BE2C (cell line): ENCODE data around the gene SPATA19.

Experiments
- DNase-seq: peaks from one replicate; pipeline ENCODE4 v3.0.0-alpha.2; 2020
- H3K27me3 ChIP-seq: fragments of 250-450 bp; sonication (Bioruptor Pico); 2 replicates; pipeline ENCODE4 v1.5.1; 2020; ENCODE audit warnings: mild to moderate bottlenecking
- H3K36me3 ChIP-seq: fragments of 250-450 bp; sonication (Bioruptor Pico); 2 replicates; pipeline ENCODE4 v1.5.1; 2020; ENCODE audit warnings: mild to moderate bottlenecking
- H3K4me1 ChIP-seq: fragments of 250-450 bp; sonication (Bioruptor Pico); 2 replicates; pipeline ENCODE4 v1.5.1; 2020
- H3K4me3 ChIP-seq: 2 replicates; pipeline ENCODE4 v1.5.1; 2011; ENCODE audit warnings: low read depth, low read length
- H3K9me3 ChIP-seq: fragments of 250-450 bp; sonication (Bioruptor Pico); 2 replicates; pipeline ENCODE4 v1.5.1; 2020
- TF ChIP-seq, protein P1 (sequence below): IDR thresholded peaks from 2 replicates; pipeline ENCODE4 v1.5.1; 2012; ENCODE audit warnings: mild to moderate bottlenecking, low read depth, low read length

SPATA19 gene

DNA sequence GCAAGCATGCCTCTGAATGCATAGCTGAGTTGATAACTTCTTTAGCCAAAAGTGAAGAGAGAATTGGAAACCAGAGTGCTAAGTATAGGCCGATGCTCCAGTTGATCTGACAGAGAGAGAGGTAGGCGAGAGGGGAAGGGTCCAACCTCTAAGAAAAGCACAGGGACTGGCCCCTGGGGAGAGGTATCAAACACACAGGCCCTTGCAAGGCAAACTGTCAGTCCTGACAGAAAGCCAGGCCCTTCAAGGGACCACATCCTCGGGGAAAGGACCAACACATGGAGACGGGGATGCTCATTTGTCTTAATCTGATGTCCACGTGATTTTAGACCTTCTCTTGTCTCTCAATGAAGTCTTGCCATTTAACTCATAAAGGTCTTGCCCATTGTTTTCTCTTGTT lies 43.9 kb upstream of the SPATA19 start:
- DNase-seq, result no peak
- Histone ChIP-seq H3K36me3 (no peaks in the 10 kb centered on the region), H3K9me3 (no peaks in the 10 kb centered on the region), H3K4me3 (no peak overlapping the region), H3K27me3 (peaks cover 3% of the 10 kb centered on the region; the same call in 1 of the 2 replicates), H3K4me1 (no peaks in the 10 kb centered on the region)
- TF ChIP-seq, protein P1, sequence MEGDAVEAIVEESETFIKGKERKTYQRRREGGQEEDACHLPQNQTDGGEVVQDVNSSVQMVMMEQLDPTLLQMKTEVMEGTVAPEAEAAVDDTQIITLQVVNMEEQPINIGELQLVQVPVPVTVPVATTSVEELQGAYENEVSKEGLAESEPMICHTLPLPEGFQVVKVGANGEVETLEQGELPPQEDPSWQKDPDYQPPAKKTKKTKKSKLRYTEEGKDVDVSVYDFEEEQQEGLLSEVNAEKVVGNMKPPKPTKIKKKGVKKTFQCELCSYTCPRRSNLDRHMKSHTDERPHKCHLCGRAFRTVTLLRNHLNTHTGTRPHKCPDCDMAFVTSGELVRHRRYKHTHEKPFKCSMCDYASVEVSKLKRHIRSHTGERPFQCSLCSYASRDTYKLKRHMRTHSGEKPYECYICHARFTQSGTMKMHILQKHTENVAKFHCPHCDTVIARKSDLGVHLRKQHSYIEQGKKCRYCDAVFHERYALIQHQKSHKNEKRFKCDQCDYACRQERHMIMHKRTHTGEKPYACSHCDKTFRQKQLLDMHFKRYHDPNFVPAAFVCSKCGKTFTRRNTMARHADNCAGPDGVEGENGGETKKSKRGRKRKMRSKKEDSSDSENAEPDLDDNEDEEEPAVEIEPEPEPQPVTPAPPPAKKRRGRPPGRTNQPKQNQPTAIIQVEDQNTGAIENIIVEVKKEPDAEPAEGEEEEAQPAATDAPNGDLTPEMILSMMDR, result no peak

DNA sequence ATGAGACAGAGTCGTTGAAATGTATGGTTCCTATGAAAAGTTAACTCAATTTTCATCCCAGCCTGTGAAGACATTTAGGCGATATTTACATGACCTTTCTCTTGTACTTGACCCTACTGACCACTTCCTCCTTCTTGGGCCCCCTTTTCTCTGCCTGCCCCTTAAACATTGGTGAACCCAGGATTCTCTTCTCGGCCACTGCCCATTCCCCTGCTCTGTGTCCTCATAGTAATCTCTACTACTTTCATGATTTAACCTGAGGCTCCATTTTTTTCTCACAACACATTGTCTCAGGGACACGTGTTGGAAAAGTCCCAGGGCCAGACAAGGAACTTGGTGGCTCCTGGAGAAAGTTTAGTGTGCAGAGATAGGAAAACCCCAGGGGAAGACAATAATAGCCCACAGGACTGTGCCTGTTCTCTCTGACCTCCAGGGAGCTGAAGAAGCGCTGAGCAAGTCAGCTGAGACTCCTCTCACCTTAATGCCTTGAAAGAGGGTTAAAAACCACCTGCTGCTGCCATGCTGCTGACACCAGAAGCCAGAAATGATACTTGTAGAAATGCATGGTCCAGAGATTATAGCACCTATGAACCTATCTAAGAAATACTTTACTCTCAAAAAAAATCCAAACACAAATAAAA lies 42.5 kb upstream of the SPATA19 start:
- Histone ChIP-seq H3K4me1 (no peaks in the 10 kb centered on the region), H3K27me3 (peaks cover 3% of the 10 kb centered on the region; the same call in 1 of the 2 replicates)
- no peak for DNase-seq

DNA sequence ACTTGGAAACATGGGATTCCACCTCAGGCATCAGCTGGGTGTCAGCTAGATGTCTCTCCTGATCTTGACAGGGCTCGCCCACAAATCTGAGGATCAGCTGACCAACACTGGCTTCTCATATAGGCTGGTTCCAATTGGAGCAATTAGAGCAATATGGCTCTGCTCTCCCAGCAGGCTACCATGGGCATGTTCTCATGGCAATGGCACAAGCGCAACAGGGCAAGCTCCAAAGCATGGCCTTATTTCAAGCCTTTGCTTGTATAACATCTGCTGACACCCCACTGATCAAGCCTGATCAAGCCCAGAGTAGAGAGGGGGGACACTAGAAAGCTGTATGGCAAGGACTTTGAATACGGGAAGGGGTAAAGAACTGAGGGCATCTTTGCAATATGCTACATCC lies 40.7 kb upstream of the SPATA19 start:
- TF ChIP-seq, protein P1, result no peak
- no peak overlapping the region for H3K4me3 ChIP-seq

More for the DNA sequence above, 42.5 kb upstream of the SPATA19 start:
- TF ChIP-seq, protein P1, result no peak
- H3K36me3 ChIP-seq, result no peaks in the 10 kb centered on the region
- H3K9me3 ChIP-seq, result no peaks in the 10 kb centered on the region
- H3K4me3 ChIP-seq, result no peak overlapping the region

DNA sequence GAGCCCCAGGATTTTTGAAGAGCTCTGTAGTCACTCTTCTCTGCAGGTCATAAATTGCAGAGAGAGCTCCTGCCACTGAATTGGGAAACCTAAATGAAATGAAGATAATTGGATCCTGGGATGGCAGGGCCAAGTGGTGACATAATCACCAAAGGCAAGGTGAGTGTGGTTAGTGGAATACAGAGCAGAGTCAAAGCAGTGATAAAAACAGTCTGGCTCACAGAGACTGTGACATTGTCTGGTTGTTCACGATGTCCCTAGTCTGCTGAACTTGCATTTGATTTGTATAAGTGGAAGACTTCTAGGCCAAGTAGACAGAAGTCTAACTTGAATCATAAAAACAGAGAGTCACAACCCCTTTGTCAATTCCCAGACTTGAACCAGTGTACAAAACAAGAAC lies 26.8 kb upstream of the SPATA19 start:
- no peak overlapping the region for H3K4me3 ChIP-seq
- H3K36me3 ChIP-seq, result no peaks in the 10 kb centered on the region
- TF ChIP-seq, protein P1, result no peak
- no peaks in the 10 kb centered on the region; the same call in 1 of the 2 replicates for H3K9me3 ChIP-seq
- no peaks in the 10 kb centered on the region for H3K4me1 ChIP-seq
- DNase-seq, result no peak
- no peaks in the 10 kb centered on the region for H3K27me3 ChIP-seq

More for the DNA sequence above, 40.7 kb upstream of the SPATA19 start:
- Histone ChIP-seq H3K27me3 (peaks cover 3% of the 10 kb centered on the region; the same call in 1 of the 2 replicates), H3K4me1 (no peaks in the 10 kb centered on the region), H3K36me3 (no peaks in the 10 kb centered on the region), H3K9me3 (no peaks in the 10 kb centered on the region; the same call in 1 of the 2 replicates)
- no peak for DNase-seq

DNA sequence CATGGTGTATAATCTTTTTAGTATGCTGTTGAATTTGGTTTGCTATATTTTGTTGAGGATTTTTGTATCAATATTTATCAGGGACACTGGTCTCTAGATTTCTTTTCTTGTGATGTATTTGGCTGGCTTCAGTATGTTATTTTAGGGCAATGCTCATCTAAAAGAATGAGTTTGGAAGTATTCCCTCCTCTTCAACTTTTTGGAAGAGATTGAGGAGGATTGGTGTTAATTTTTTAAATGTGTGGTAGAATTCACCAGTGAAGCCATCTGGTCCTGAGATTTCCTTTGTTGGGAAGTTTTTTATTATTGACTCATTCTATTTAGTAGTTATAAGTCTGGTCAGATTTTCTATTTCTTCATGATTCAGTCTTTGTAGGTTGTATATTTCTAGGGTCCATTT lies 22.1 kb upstream of the SPATA19 start:
- no peaks in the 10 kb centered on the region for H3K36me3 ChIP-seq
- H3K4me1 ChIP-seq, result no peaks in the 10 kb centered on the region
- H3K4me3 ChIP-seq, result no peak overlapping the region
- TF ChIP-seq, protein P1, result no peak
- H3K27me3 ChIP-seq, result peaks cover 12% of the 10 kb centered on the region
- H3K9me3 ChIP-seq, result no peaks in the 10 kb centered on the region; the same call in 1 of the 2 replicates
- DNase-seq, result no peak

DNA sequence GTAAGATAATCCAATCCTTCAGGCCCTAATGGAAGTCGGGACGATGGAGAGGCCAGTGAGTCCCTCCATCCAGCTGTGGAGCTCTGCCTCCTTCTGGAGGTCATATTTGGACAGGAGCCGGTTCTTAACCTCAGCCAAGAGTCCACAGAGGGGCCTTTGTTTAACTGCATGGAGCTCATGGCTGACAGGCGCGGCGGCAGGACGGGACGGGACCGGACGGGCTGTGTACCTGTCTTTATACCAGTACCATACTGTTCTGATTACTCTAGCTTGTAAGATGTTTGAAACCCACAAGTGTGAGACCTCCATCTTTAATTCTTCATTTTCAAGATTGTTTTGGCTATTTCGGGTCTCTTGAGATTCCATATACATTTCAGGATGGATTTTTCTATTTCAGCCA lies 20.2 kb upstream of the SPATA19 start:
- TF ChIP-seq, protein P1, result no peak
- DNase-seq, result no peak
- peaks cover 30% of the 10 kb centered on the region for H3K27me3 ChIP-seq
- H3K36me3 ChIP-seq, result no peaks in the 10 kb centered on the region
- no peak overlapping the region for H3K4me3 ChIP-seq
- H3K4me1 ChIP-seq, result no peaks in the 10 kb centered on the region
- H3K9me3 ChIP-seq, result no peaks in the 10 kb centered on the region; the same call in 1 of the 2 replicates
